Activated CD8-positive, alpha-beta T cell treated with anti-CD3 and anti-CD28 coated beads for 36 hours (primary cell): ENCODE measurements around the gene OTX2. TPM values are rescaled to one million over a fixed set of nuclear protein-coding genes. Genes with fewer than 3 reads are reported as not detected.

ENCODE experiments used
- ATAC-seq: fragments of 200-7000 bp; cut with Tn5 transposase; one replicate; pipeline ENCODE4 v1.10.0; 2021; ENCODE audit warnings: mild to moderate bottlenecking, moderate library complexity
- CTCF ChIA-PET: fragments of 350-600 bp; sonication (Branson Sonifier 250); formaldehyde crosslinking; loops from one replicate; lab custom pipeline; 2021; ENCODE audit warnings: antibody characterized with exemption; lab: Charles Lee
- POLR2A ChIA-PET: fragments of 350-600 bp; sonication (Branson Sonifier 250); formaldehyde crosslinking; loops from one replicate; lab custom pipeline; 2021; ENCODE audit warnings: antibody characterized with exemption; lab: Charles Lee
- DNase-seq: peaks from one replicate; pipeline ENCODE4 v3.0.0-alpha.2; 2020
- H3K27ac Mint-ChIP-seq: one replicate; pipeline ENCODE4 v1.8.0; 2021; ENCODE audit warnings: mild to moderate bottlenecking, mixed read lengths
- H3K27me3 Mint-ChIP-seq: one replicate; pipeline ENCODE4 v1.8.0; 2021; ENCODE audit warnings: mixed read lengths
- H3K36me3 Mint-ChIP-seq: one replicate; pipeline ENCODE4 v1.8.0; 2021; ENCODE audit warnings: low read depth, mixed read lengths
- H3K4me1 Mint-ChIP-seq: one replicate; pipeline ENCODE4 v1.8.0; 2021; ENCODE audit warnings: low read depth, mixed read lengths
- H3K4me3 Mint-ChIP-seq: one replicate; pipeline ENCODE4 v1.8.0; 2021; ENCODE audit warnings: mild to moderate bottlenecking, moderate library complexity, mixed read lengths
- H3K9me3 Mint-ChIP-seq: one replicate; pipeline ENCODE4 v1.8.0; 2021; ENCODE audit warnings: mixed read lengths
- intact Hi-C: fragments of 100-400 bp; cut with micrococcal nuclease; formaldehyde crosslinking; loops from one replicate; pipeline ENCODE4 v1.10.0; 2022
- total RNA-seq, 2 experiments: library from RNA; stranded (reverse); gene quantifications; one replicate each; pipeline ENCODE4 v1.2.3, GENCODE V29; 2021
- TF ChIP-seq, protein P1 (sequence below): fragments of 200-600 bp; IDR thresholded peaks from one replicate; pipeline ENCODE4 v1.8.0; 2022; ENCODE audit warnings: antibody characterized with exemption, mild to moderate bottlenecking

The OTX2 gene
- total RNA-seq, 2 experiments from 2014 or later: not detected

DNA sequence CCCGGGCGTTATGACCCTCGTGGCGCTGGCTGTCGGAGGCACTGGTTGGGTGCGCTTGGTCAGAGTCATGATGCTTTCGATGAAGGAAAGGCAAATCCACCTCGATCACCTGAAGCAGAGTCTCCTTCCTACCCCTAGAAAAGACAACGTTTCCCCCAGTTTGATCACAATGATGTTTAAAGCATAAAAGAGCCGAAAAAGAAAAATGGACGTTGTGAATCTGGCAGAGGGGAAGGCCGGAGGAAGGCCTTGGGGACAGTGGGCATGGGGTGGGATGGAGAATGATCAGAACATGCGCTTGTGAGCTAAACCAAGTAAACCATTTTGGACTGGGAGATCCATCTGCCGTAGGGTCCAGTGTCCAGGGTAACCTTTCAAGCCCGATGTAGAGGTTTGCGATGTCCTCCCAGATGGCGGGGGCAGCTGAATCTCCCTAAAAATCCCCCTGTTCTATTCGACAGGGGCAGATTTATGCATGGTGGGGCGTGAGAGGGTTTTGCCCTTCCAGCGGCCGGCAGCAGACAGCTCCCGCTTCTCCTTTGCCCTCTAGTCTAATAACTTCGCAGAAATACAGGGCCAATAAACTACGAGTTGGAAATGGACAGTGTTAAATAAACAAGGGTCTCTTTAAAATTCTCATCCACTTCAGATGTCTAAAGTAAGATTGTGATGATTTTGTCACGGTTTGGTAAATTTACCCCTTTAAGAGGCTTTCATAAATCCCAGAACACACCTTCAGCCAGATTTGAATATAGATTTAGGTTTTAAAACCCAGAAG, 2.3 kb upstream of the OTX2 start:
- H3K27me3 Mint-ChIP-seq: peaks cover 75% of the 10 kb centered on the region
- H3K9me3 Mint-ChIP-seq: peaks cover 2% of the 10 kb centered on the region
- CTCF ChIA-PET: interaction anchor here (1.5 kb wide), 1 partner anchor 10 kb away, joined by 4 read pairs; no protein-coding TSS in a partner anchor
- H3K27ac Mint-ChIP-seq: no peak overlapping the region
- H3K36me3 Mint-ChIP-seq: peaks cover 9% of the 10 kb centered on the region
- intact Hi-C loops: no loop called here
- H3K4me1 Mint-ChIP-seq: peaks cover 14% of the 10 kb centered on the region
- POLR2A ChIA-PET: no interaction called here
- no peak for ATAC-seq
- DNase-seq: no peak
- TF ChIP-seq, protein P1, sequence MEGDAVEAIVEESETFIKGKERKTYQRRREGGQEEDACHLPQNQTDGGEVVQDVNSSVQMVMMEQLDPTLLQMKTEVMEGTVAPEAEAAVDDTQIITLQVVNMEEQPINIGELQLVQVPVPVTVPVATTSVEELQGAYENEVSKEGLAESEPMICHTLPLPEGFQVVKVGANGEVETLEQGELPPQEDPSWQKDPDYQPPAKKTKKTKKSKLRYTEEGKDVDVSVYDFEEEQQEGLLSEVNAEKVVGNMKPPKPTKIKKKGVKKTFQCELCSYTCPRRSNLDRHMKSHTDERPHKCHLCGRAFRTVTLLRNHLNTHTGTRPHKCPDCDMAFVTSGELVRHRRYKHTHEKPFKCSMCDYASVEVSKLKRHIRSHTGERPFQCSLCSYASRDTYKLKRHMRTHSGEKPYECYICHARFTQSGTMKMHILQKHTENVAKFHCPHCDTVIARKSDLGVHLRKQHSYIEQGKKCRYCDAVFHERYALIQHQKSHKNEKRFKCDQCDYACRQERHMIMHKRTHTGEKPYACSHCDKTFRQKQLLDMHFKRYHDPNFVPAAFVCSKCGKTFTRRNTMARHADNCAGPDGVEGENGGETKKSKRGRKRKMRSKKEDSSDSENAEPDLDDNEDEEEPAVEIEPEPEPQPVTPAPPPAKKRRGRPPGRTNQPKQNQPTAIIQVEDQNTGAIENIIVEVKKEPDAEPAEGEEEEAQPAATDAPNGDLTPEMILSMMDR: no peak
- no peak overlapping the region for H3K4me3 Mint-ChIP-seq

DNA sequence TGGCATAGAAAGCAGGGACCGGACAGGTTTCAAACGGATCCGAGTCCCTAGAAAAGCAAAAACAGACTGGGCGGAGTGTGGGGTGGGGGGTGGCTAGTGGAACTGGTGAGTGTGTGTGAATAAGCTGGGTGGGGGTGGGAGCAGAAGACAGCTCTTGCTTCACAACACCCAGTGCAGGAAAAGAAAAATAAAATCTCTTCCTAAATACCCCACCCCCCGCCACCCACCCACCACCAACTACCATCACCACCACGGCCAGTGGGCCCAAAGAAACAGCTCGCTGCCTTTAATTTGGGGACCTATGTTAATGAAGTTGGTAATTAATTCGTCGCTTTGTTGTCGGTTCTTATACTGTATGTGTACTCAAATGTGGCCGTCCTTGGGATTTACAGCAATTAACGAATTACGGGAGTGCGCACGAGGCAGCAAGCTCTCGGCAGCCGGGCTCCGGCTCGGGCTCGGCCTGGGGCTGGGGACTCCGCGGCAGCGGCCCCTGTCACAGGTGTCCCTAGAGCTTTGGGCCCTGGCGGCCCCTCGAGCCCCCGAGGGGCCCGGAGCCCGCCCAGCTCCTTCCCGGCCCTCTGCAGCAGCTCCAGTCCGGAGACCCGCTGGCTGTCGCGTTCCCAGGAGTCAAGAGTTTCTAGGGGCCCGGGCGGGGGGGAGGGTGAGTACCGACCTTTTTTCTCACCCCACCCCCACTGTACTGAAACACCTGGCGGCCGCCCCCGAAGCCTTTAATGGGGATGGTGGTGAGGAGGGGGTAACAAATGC, 1.5 kb upstream of the OTX2 start:
- POLR2A ChIA-PET: no interaction called here
- intact Hi-C loops: loop anchor here (2.0 kb wide), 1 partner anchor 17 kb away; no protein-coding TSS in a partner anchor
- CTCF ChIA-PET: interaction anchor here (1.5 kb wide), 1 partner anchor 9 kb away, joined by 4 read pairs; no protein-coding TSS in a partner anchor
- peaks cover 77% of the 10 kb centered on the region for H3K27me3 Mint-ChIP-seq
- ATAC-seq: no peak
- peaks cover 10% of the 10 kb centered on the region for H3K36me3 Mint-ChIP-seq
- no peak overlapping the region for H3K27ac Mint-ChIP-seq
- TF ChIP-seq, protein P1: no peak
- peaks cover 17% of the 10 kb centered on the region for H3K4me1 Mint-ChIP-seq
- H3K4me3 Mint-ChIP-seq: no peak overlapping the region
- peaks cover 2% of the 10 kb centered on the region for H3K9me3 Mint-ChIP-seq
- DNase-seq: no peak

DNA sequence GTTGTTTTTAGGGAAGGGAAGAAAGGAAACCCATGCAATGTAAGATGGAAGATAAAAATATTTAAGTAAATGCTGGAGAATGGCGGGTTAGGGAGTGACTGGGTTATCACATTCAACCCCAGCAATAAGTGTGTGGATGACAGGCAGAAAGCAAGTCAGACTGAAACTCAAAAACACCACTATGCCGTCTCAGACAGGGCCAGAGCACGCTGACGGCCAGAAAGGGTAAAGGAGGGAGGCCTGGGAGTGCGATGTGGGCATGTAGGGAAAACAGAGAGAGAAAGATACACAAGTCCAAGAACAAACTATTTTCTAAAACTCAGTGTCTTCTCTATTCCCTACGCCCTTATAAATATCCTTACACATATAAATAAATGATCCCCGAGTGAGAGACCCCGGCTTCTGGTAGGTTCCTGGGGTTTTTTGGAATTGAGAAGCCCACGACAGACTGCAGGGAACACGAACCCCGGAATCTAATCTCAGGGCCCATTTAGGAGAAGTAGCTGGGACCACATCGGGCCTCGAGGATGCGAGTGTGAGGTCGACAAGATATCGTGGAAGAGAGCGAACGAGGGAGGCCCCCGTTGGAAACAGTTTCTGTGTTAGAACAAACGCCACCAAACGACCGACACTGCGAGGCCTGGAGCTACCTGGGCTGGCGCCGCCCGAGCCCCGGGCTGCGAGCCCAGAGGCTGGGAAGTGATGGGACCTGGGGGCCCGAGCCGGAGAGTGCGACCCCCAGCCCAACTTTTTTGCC, 735 bp upstream of the OTX2 start:
- CTCF ChIA-PET: interaction anchor here (0.6 to 1.5 kb wide), 2 partner anchors 8 to 65 kb away, joined by 3 to 4 read pairs; no protein-coding TSS in a partner anchor
- POLR2A ChIA-PET: no interaction called here
- Mint-ChIP-seq H3K36me3 (peaks cover 10% of the 10 kb centered on the region), H3K4me1 (peaks cover 20% of the 10 kb centered on the region), H3K27me3 (peaks cover 81% of the 10 kb centered on the region), H3K9me3 (peaks cover 2% of the 10 kb centered on the region), H3K4me3 (no peak overlapping the region), H3K27ac (no peak overlapping the region)
- TF ChIP-seq, protein P1: no peak
- ATAC-seq (no peak), DNase-seq (no peak)
- intact Hi-C loops: loop anchor here (2.0 kb wide), 1 partner anchor 16 kb away; no protein-coding TSS in a partner anchor

DNA sequence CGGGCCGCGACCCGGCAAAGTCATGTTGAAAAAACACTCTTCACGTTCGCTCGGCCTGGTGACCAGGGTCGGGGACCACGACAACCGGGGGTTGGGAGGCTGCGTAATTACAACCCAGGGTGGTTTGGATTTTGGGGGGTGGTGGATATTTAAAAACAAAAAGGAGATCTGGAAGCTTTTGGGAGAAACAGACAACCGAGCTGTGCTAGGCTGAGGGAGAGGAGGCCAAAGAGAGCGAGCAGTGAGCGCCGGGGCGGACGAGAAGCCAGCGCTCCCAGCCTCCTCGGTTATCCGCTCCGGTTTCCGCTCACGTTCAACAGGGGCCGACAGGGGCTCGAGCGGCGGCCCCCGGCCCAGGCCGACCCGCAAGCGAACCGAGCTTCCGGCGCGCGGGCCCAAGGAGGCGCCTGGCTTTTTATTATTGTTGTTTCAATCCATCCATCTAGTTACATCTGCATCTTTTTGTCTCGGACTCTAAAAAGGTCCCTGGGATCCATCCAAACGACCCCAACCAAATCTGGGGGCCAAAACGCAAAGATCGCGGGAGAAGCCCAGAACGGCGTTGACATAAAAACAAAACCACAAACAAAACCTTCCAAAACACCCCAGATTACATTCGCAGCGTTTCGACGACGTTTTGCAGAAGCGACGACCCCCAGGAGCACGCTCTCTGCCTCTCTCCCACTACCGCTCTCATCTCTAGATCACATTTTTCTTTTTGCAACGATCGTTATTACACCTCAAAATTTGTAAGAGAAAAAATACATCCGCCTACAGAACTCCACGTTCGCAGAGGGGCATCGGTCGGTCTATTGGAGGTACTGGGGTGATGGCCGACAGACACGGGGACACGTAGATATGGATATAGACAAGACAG, 771 bp downstream of the OTX2 start:
- CTCF ChIA-PET: no interaction called here
- TF ChIP-seq, protein P1: no peak
- Mint-ChIP-seq H3K36me3 (peaks cover 10% of the 10 kb centered on the region), H3K27ac (no peak overlapping the region), H3K9me3 (peaks cover 4% of the 10 kb centered on the region), H3K4me1 (peaks cover 23% of the 10 kb centered on the region), H3K27me3 (peaks cover 82% of the 10 kb centered on the region), H3K4me3 (no peak overlapping the region)
- intact Hi-C loops: loop anchor here (2.0 kb wide), 1 partner anchor 15 kb away; no protein-coding TSS in a partner anchor
- no peak for DNase-seq
- no peak for ATAC-seq
- POLR2A ChIA-PET: no interaction called here
